ENCODE results near the gene DAGLB. TPM values are rescaled to one million over a fixed set of nuclear protein-coding genes. Genes with fewer than 3 reads are reported as not detected.
"Not testable (repeated sequence)": the region's sequence is repeated elsewhere in the genome, so short reads cannot be mapped to it uniquely, and the experiment has no call there.

Gene DAGLB
- total RNA-seq, 2 donors from 2014 or later: 5.7 to 9.4 TPM

- H3K9me3 ChIP-seq: no peaks in the 10 kb centered on the region
- no peak for TF ChIP-seq CTCF (IDR thresholded peaks at IDR 0.05)
- peaks cover 0 to 92% of the 10 kb centered on the region in 2 donors for H3K4me1 ChIP-seq
Measured at GRCh38 chr7:6382817-6383216, 64.9 kb downstream of the DAGLB start.

GRCh38 chr7:6381846-6382245 is 65.9 kb downstream of the DAGLB start:
- not testable (repeated sequence) for H3K36me3 ChIP-seq; H3K27me3 ChIP-seq; H3K4me3 ChIP-seq; H3K9me3 ChIP-seq; H3K27ac ChIP-seq; DNase-seq (ENCODE audit: low spot score)
- H3K4me1 ChIP-seq: peaks cover 0 to 92% of the 10 kb centered on the region in 2 donors

More at GRCh38 chr7:6382817-6383216, 64.9 kb downstream of the DAGLB start:
- H3K27me3 ChIP-seq: no peaks in the 10 kb centered on the region
- H3K27ac ChIP-seq: peak overlapping the region; percentile 6 to 17
- H3K4me3 ChIP-seq: no peak overlapping the region
- no peak for DNase-seq (ENCODE audit: low spot score)
- peaks cover 4% of the 10 kb centered on the region for H3K36me3 ChIP-seq

GRCh38 chr7:6380310-6381095 is 67.3 kb downstream of the DAGLB start:
- Histone ChIP-seq H3K27ac (no peak overlapping the region), H3K27me3 (no peaks in the 10 kb centered on the region), H3K4me3 (no peak overlapping the region), H3K9me3 (no peaks in the 10 kb centered on the region), H3K4me1 (peaks cover 0 to 85% of the 10 kb centered on the region in 2 donors), H3K36me3 (peaks cover 3% of the 10 kb centered on the region)
- DNase-seq (ENCODE audit: low spot score): no peak
- TF ChIP-seq CTCF (IDR thresholded peaks at IDR 0.05): no peak

- no peak for TF ChIP-seq CTCF (IDR thresholded peaks at IDR 0.05)
- H3K4me3 ChIP-seq: no peak overlapping the region
- peaks cover 3% of the 10 kb centered on the region for H3K36me3 ChIP-seq
- no peaks in the 10 kb centered on the region for H3K27me3 ChIP-seq
- no peak overlapping the region for H3K27ac ChIP-seq
- H3K4me1 ChIP-seq: peaks cover 0 to 83% of the 10 kb centered on the region in 2 donors
- no peak for DNase-seq (ENCODE audit: low spot score)
- no peaks in the 10 kb centered on the region for H3K9me3 ChIP-seq
Measured at GRCh38 chr7:6379886-6380285, 67.9 kb downstream of the DAGLB start.

- not testable (repeated sequence) for H3K27me3 ChIP-seq; H3K27ac ChIP-seq; H3K4me3 ChIP-seq; H3K9me3 ChIP-seq; DNase-seq (ENCODE audit: low spot score); H3K36me3 ChIP-seq
- peaks cover 0 to 72% of the 10 kb centered on the region in 2 donors for H3K4me1 ChIP-seq
Measured at GRCh38 chr7:6378556-6378955, 69.2 kb downstream of the DAGLB start.

- Histone ChIP-seq H3K4me3 (peak overlapping the region in 1 of 2 donors; percentile 12), H3K27me3 (no peaks in the 10 kb centered on the region), H3K27ac (no peak overlapping the region), H3K4me1 (peaks cover 0 to 59% of the 10 kb centered on the region in 2 donors), H3K9me3 (no peaks in the 10 kb centered on the region), H3K36me3 (peaks cover 3% of the 10 kb centered on the region)
- TF ChIP-seq CTCF (IDR thresholded peaks at IDR 0.05): no peak
- no peak for DNase-seq (ENCODE audit: low spot score)
Measured at GRCh38 chr7:6376820-6377219, 70.9 kb downstream of the DAGLB start.

Measured in right atrium auricular region (tissue), 2 donors.